ENCODE results near the gene TLE5. TPM values are rescaled to one million over a fixed set of nuclear protein-coding genes. Genes with fewer than 3 reads are reported as not detected.
"Not testable (repeated sequence)": the region's sequence is repeated elsewhere in the genome, so short reads cannot be mapped to it uniquely, and the experiment has no call there.

TLE5 gene
- total RNA-seq, 1 experiment from 2014 or later, result 147 TPM

GRCh38 chr19:3061182-3062161 is 823 bp downstream of the TLE5 start:
- DNase-seq (ENCODE audit: low read depth), result peak; percentile 38

- DNase-seq (ENCODE audit: low read depth), result no peak
Measured at GRCh38 chr19:3060857-3061181, 1.5 kb downstream of the TLE5 start.

GRCh38 chr19:3059653-3060052 is 2.6 kb downstream of the TLE5 start:
- no peak for DNase-seq (ENCODE audit: low read depth)

GRCh38 chr19:3058821-3059314 is 3.4 kb downstream of the TLE5 start:
- DNase-seq (ENCODE audit: low read depth), result no peak

GRCh38 chr19:3058009-3058820 is 4.1 kb downstream of the TLE5 start:
- DNase-seq (ENCODE audit: low read depth), result no peak

GRCh38 chr19:3057275-3057714 is 5.0 kb downstream of the TLE5 start:
- peak; percentile 51 for DNase-seq (ENCODE audit: low read depth)

GRCh38 chr19:3056417-3057088 is 5.7 kb downstream of the TLE5 start:
- no peak for DNase-seq (ENCODE audit: low read depth)

- DNase-seq (ENCODE audit: low read depth), result peak; percentile 69
Measured at GRCh38 chr19:3055741-3056416, 6.4 kb downstream of the TLE5 start.

- peak; percentile 79 for DNase-seq (ENCODE audit: low read depth)
Measured at GRCh38 chr19:3054972-3055740, 7.1 kb downstream of the TLE5 start.

GRCh38 chr19:3054265-3054971 is 7.9 kb downstream of the TLE5 start:
- no peak for DNase-seq (ENCODE audit: low read depth)

GRCh38 chr19:3053780-3054179 is 8.5 kb downstream of the TLE5 start:
- no peak for DNase-seq (ENCODE audit: low read depth)

GRCh38 chr19:3053218-3053621 is 9.1 kb downstream of the TLE5 start:
- no peak for DNase-seq (ENCODE audit: low read depth)

GRCh38 chr19:3050016-3050415 is 12.3 kb downstream of the TLE5 start:
- DNase-seq (ENCODE audit: low read depth), result not testable (repeated sequence)

GRCh38 chr19:3049089-3049488 is 13.2 kb downstream of the TLE5 start:
- no peak for DNase-seq (ENCODE audit: low read depth)

- DNase-seq (ENCODE audit: low read depth), result no peak
Measured at GRCh38 chr19:3048190-3048533, 14.1 kb downstream of the TLE5 start.

GRCh38 chr19:3047496-3048189 is 14.7 kb downstream of the TLE5 start:
- peak; percentile 75 for DNase-seq (ENCODE audit: low read depth)

GRCh38 chr19:3046698-3047495 is 15.4 kb downstream of the TLE5 start:
- no peak for DNase-seq (ENCODE audit: low read depth)

- DNase-seq (ENCODE audit: low read depth), result no peak
Measured at GRCh38 chr19:3045885-3046697, 16.2 kb downstream of the TLE5 start.
